ENCODE data around the gene HELZ.
A peak's percentile ranks its signal among the peaks of the same experiment; 100 is the strongest.
"Not testable (repeated sequence)": the region's sequence is repeated elsewhere in the genome, so short reads cannot be mapped to it uniquely, and the experiment has no call there.

HELZ gene

GRCh38 chr17:67107171-67107570, 137.8 kb downstream of the HELZ start:
- H3K4me3 Mint-ChIP-seq = no peak overlapping the region
- peaks cover 66% of the 10 kb centered on the region for H3K36me3 Mint-ChIP-seq (ENCODE audit: low read depth)
- H3K4me1 Mint-ChIP-seq = peaks cover 9% of the 10 kb centered on the region
- TF ChIP-seq, protein P1, sequence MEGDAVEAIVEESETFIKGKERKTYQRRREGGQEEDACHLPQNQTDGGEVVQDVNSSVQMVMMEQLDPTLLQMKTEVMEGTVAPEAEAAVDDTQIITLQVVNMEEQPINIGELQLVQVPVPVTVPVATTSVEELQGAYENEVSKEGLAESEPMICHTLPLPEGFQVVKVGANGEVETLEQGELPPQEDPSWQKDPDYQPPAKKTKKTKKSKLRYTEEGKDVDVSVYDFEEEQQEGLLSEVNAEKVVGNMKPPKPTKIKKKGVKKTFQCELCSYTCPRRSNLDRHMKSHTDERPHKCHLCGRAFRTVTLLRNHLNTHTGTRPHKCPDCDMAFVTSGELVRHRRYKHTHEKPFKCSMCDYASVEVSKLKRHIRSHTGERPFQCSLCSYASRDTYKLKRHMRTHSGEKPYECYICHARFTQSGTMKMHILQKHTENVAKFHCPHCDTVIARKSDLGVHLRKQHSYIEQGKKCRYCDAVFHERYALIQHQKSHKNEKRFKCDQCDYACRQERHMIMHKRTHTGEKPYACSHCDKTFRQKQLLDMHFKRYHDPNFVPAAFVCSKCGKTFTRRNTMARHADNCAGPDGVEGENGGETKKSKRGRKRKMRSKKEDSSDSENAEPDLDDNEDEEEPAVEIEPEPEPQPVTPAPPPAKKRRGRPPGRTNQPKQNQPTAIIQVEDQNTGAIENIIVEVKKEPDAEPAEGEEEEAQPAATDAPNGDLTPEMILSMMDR (IDR thresholded peaks at IDR 0.05; ENCODE audit: unreplicated experiment in 3 of 3) = no peak
- H3K27ac Mint-ChIP-seq = peak overlapping the region; percentile 19 to 62 (median 54)
- H3K9me3 Mint-ChIP-seq = no peaks in the 10 kb centered on the region
- H3K27me3 Mint-ChIP-seq (ENCODE audit: low read depth) = no peaks in the 10 kb centered on the region

DNA sequence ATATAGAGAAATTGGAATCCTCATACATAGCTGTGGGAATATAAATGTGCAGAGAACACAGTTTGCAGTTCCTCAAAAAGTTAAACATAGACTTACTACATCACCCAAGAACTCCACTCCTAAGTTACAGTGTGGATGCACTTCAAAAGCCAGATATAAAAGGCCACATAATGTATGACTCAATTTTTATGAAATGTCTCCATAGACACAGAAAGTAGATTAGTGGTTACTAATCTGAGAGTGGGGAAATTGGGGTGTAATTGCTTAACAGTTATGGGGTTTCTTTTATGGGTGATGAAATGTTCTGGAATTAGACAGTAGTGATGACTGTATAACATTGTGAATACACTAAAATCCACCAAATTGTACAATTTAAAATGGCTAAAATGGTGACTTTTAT, 139.8 kb downstream of the HELZ start:
- no peak overlapping the region for H3K4me3 Mint-ChIP-seq
- TF ChIP-seq, protein P1 (IDR thresholded peaks at IDR 0.05; ENCODE audit: unreplicated experiment in 3 of 3) = no peak
- peaks cover 9% of the 10 kb centered on the region for H3K4me1 Mint-ChIP-seq
- no peaks in the 10 kb centered on the region for H3K9me3 Mint-ChIP-seq
- no peak overlapping the region for H3K27ac Mint-ChIP-seq
- peaks cover 57% of the 10 kb centered on the region for H3K36me3 Mint-ChIP-seq (ENCODE audit: low read depth)
- no peaks in the 10 kb centered on the region for H3K27me3 Mint-ChIP-seq (ENCODE audit: low read depth)

- not testable (repeated sequence) for H3K27ac Mint-ChIP-seq; H3K27me3 Mint-ChIP-seq (ENCODE audit: low read depth); H3K4me3 Mint-ChIP-seq; H3K4me1 Mint-ChIP-seq; H3K9me3 Mint-ChIP-seq
- peaks cover 61% of the 10 kb centered on the region for H3K36me3 Mint-ChIP-seq (ENCODE audit: low read depth)
Observed at GRCh38 chr17:67104641-67105040, 140.4 kb downstream of the HELZ start.

GRCh38 chr17:67098006-67098405, 147.0 kb downstream of the HELZ start:
- TF ChIP-seq, protein P1 (IDR thresholded peaks at IDR 0.05; ENCODE audit: unreplicated experiment in 3 of 3) = no peak
- peaks cover 44% of the 10 kb centered on the region for H3K36me3 Mint-ChIP-seq (ENCODE audit: low read depth)
- no peak overlapping the region for H3K4me3 Mint-ChIP-seq
- no peaks in the 10 kb centered on the region for H3K27me3 Mint-ChIP-seq (ENCODE audit: low read depth)
- no peak overlapping the region for H3K27ac Mint-ChIP-seq
- H3K9me3 Mint-ChIP-seq = no peaks in the 10 kb centered on the region
- H3K4me1 Mint-ChIP-seq = peaks cover 12% of the 10 kb centered on the region

GRCh38 chr17:67096609-67097008, 148.4 kb downstream of the HELZ start:
- Mint-ChIP-seq H3K4me1 (peaks cover 12% of the 10 kb centered on the region), H3K4me3 (no peak overlapping the region), H3K27me3 (ENCODE audit: low read depth) (no peaks in the 10 kb centered on the region), H3K36me3 (ENCODE audit: low read depth) (peaks cover 55% of the 10 kb centered on the region), H3K27ac (no peak overlapping the region), H3K9me3 (no peaks in the 10 kb centered on the region)
- TF ChIP-seq, protein P1 (IDR thresholded peaks at IDR 0.05; ENCODE audit: unreplicated experiment in 3 of 3) = no peak

DNA sequence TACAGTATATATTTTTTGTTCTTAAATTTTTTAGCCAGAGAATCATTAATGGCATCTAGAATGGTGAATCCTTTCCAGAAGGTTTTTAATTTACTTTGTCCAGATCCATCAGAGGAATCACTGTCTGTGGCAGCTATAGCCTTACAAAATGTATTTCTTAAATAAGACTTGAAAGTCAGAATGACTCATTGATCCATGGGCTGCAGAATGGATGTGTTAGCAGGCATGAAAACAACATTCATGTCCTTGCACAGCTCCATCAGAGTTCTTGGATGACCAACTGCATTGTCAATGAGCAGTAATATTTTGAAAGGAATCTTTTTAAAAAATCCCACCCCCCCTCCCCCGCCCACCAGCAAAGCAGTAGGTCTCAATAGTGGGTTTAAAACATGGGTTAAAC, 149.2 kb downstream of the HELZ start:
- H3K4me1 Mint-ChIP-seq = peaks cover 12% of the 10 kb centered on the region
- TF ChIP-seq, protein P1 (IDR thresholded peaks at IDR 0.05; ENCODE audit: unreplicated experiment in 3 of 3) = no peak
- H3K27me3 Mint-ChIP-seq (ENCODE audit: low read depth) = no peaks in the 10 kb centered on the region
- H3K4me3 Mint-ChIP-seq = no peak overlapping the region
- no peak overlapping the region for H3K27ac Mint-ChIP-seq
- peaks cover 57% of the 10 kb centered on the region for H3K36me3 Mint-ChIP-seq (ENCODE audit: low read depth)
- no peaks in the 10 kb centered on the region for H3K9me3 Mint-ChIP-seq

- peaks cover 58% of the 10 kb centered on the region for H3K36me3 Mint-ChIP-seq (ENCODE audit: low read depth)
- not testable (repeated sequence) for H3K9me3 Mint-ChIP-seq; H3K4me3 Mint-ChIP-seq; H3K27ac Mint-ChIP-seq; H3K27me3 Mint-ChIP-seq (ENCODE audit: low read depth)
- peaks cover 12% of the 10 kb centered on the region for H3K4me1 Mint-ChIP-seq
Observed at GRCh38 chr17:67095291-67095690, 149.7 kb downstream of the HELZ start.

Measured in nephron (organoid).